ENCODE data around the gene APC.

- no peak for TF ChIP-seq CTCF (conservative IDR thresholded peaks at IDR 0.05 in 1 of 2, IDR thresholded peaks at IDR 0.05 in 1 of 2; ENCODE audit: extremely low read depth in 1 of 2, insufficient read depth in 1 of 2, low read depth in 1 of 2, low read length in 2 of 2)
- TF ChIP-seq EZH2 (IDR thresholded peaks at IDR 0.05; ENCODE audit: borderline replicate concordance, low read length) = no peak
Measured at GRCh38 chr5:112811023-112811422, 73.3 kb downstream of the APC start.
